Right lobe of liver (tissue), 6 donors: Measurements from ENCODE around the gene TMEM170B. TPM values are rescaled to one million over a fixed set of nuclear protein-coding genes. Genes with fewer than 3 reads are reported as not detected.
A peak's percentile ranks its signal among the peaks of the same experiment; 100 is the strongest.
"Not testable (repeated sequence)": the region's sequence is repeated elsewhere in the genome, so short reads cannot be mapped to it uniquely, and the experiment has no call there.

Source experiments
- ATAC-seq, 4 donors: fragments of 200-7000 bp; cut with Tn5 transposase; one replicate each; pipeline ENCODE4 v1.9.1; 2020; ENCODE audit warnings: mild to moderate bottlenecking in 4 of 4, moderate library complexity in 4 of 4
- DNase-seq, 3 donors: peaks; one replicate each; pipeline ENCODE4 v3.0.0-alpha.2; 2020
- H3K27ac ChIP-seq, 3 donors: fragments of 200-600 bp; one replicate each; pipeline ENCODE4 v1.8.0; 2022
- H3K27me3 ChIP-seq, 2 donors: fragments of 200-600 bp; one replicate each; pipeline ENCODE4 v1.8.0; 2022
- H3K36me3 ChIP-seq, 4 donors: fragments of 200-600 bp; sonication (generic) in 1 of 4; one replicate each; pipeline versions ENCODE4 v1.5.1 to v1.8.0; 2017 to 2022; ENCODE audit warnings: control low read depth in 1 of 4
- H3K4me1 ChIP-seq, 4 donors: fragments of 200-600 bp; sonication (generic) in 1 of 4; one replicate each; pipeline versions ENCODE4 v1.5.1 to v1.8.0; 2017 to 2022; ENCODE audit warnings: control low read depth in 1 of 4
- H3K4me3 ChIP-seq, 3 donors: fragments of 200-600 bp; one replicate each; pipeline ENCODE4 v1.8.0; 2022
- H3K9me3 ChIP-seq, 4 donors: fragments of 200-600 bp; sonication (generic) in 1 of 4; one replicate each; pipeline versions ENCODE4 v1.5.1 to v1.8.0; 2017 to 2022; ENCODE audit warnings: control low read depth in 1 of 4
- CTCF ChIP-seq, 4 donors: fragments of 200-600 bp in 3 of 4; fragments of 450-650 bp in 1 of 4; IDR thresholded peaks; one replicate each; pipeline versions ENCODE4 v1.5.1 to v1.8.0; 2016 to 2022; ENCODE audit warnings: antibody characterized with exemption in 4 of 4, mild to moderate bottlenecking in 2 of 4
- POLR2A ChIP-seq: fragments of 450-650 bp; IDR thresholded peaks from one replicate; pipeline ENCODE4 v1.6.1; 2017; ENCODE audit warnings: antibody characterized with exemption, mild to moderate bottlenecking
- WGBS: methylation state at CpG from one replicate; pipeline ENCODE4 v1.1.6; 2018; ENCODE audit warnings: low coverage, low lambda C conversion rate; ENCODE audit not compliant: insufficient coverage; ENCODE audit errors: missing lambda C conversion rate; 5-methylcytosine and 5-hydroxymethylcytosine counted together
- intact Hi-C, 2 donors: fragments of 100-400 bp; cut with DNase I; formaldehyde crosslinking; loops; one replicate each; pipeline versions ENCODE4 v1.11.2 to v1.14.1; 2022
- total RNA-seq, 6 experiments: library from RNA; depleted of rRNA in 2 of 6; stranded (reverse); fragments of >200 nt in 2 of 6; fragmentation: NEBNext Ultra II Directional in 3 of 6; extraction: Animal tissue kit (Norgen Biotek cat#: 25700) in 3 of 6; gene quantifications; one replicate each; pipeline versions ENCODE4 v1.1.0 to v1.2.4, GENCODE V29; 2016 to 2023
- donor health status: DM: no; HTN: yes; CAD: no.
- donor health status: DM: no; HTN: no; CAD: no.
- donor health status: DM: no; HTN: no; CAD: no.
- donor health status: DM: no; HTN: yes; CAD: no.
- donor health status: DM: no; HTN: yes; CAD: no.

The TMEM170B gene
- total RNA-seq, 6 experiments from 2014 or later = 3.6 to 6.7 (median 5.0) TPM

GRCh38 chr6:11543919-11544518, 6.5 kb downstream of the TMEM170B start:
- no peak overlapping the region for H3K27ac ChIP-seq
- TF ChIP-seq CTCF (IDR thresholded peaks at IDR 0.05) (no peak), POLR2A (no peak)
- no peaks in the 10 kb centered on the region for H3K36me3 ChIP-seq
- 28% methylated on average over 4 of the region's 4 CpGs for WGBS
- intact Hi-C loops = no loop called here
- H3K4me1 ChIP-seq = peaks cover 0 to 7% (median 0%) of the 10 kb centered on the region in 4 donors
- DNase-seq (no peak), ATAC-seq (peak in 3 of 4 donors; percentile 36 to 62 (median 44))
- no peak overlapping the region for H3K4me3 ChIP-seq
- no peaks in the 10 kb centered on the region for H3K27me3 ChIP-seq
- no peaks in the 10 kb centered on the region for H3K9me3 ChIP-seq

- H3K4me1 ChIP-seq, ATAC-seq, H3K9me3 ChIP-seq, H3K27ac ChIP-seq, H3K27me3 ChIP-seq, intact Hi-C loops, H3K4me3 ChIP-seq, H3K36me3 ChIP-seq, DNase-seq: not testable (repeated sequence)
Observed at GRCh38 chr6:11547846-11548245, 10.3 kb downstream of the TMEM170B start.

- DNase-seq, ATAC-seq, H3K36me3 ChIP-seq, H3K4me3 ChIP-seq, H3K27ac ChIP-seq, H3K4me1 ChIP-seq, intact Hi-C loops, H3K27me3 ChIP-seq, H3K9me3 ChIP-seq: not testable (repeated sequence)
- WGBS = 94% methylated on average over 4 of the region's 4 CpGs
Observed at GRCh38 chr6:11548578-11548977, 11.0 kb downstream of the TMEM170B start.

- intact Hi-C loops = no loop called here
- no peak for DNase-seq
- Histone ChIP-seq H3K4me1 (no peaks in the 10 kb centered on the region), H3K36me3 (no peaks in the 10 kb centered on the region), H3K27me3 (no peaks in the 10 kb centered on the region), H3K27ac (no peak overlapping the region), H3K9me3 (no peaks in the 10 kb centered on the region), H3K4me3 (no peak overlapping the region)
- TF ChIP-seq CTCF (IDR thresholded peaks at IDR 0.05) = no peak
- TF ChIP-seq POLR2A = no peak
- WGBS = 100% methylated on average over 1 of the region's 1 CpG
- ATAC-seq = no peak
Observed at GRCh38 chr6:11551053-11551452, 13.5 kb downstream of the TMEM170B start.

- TF ChIP-seq POLR2A = no peak
- TF ChIP-seq CTCF (IDR thresholded peaks at IDR 0.05) = no peak
- ATAC-seq = no peak
- Histone ChIP-seq H3K4me1 (no peaks in the 10 kb centered on the region), H3K4me3 (no peak overlapping the region), H3K27me3 (no peaks in the 10 kb centered on the region), H3K36me3 (no peaks in the 10 kb centered on the region), H3K27ac (no peak overlapping the region), H3K9me3 (no peaks in the 10 kb centered on the region)
- intact Hi-C loops = no loop called here
- DNase-seq = no peak
Observed at GRCh38 chr6:11552442-11552841, 14.9 kb downstream of the TMEM170B start.

GRCh38 chr6:11553824-11554223, 16.3 kb downstream of the TMEM170B start:
- H3K4me3 ChIP-seq = no peak overlapping the region
- DNase-seq = no peak
- TF ChIP-seq POLR2A = no peak
- TF ChIP-seq CTCF (IDR thresholded peaks at IDR 0.05) = no peak
- H3K4me1 ChIP-seq = no peaks in the 10 kb centered on the region
- H3K27me3 ChIP-seq = no peaks in the 10 kb centered on the region
- no peaks in the 10 kb centered on the region for H3K36me3 ChIP-seq
- no peak overlapping the region for H3K27ac ChIP-seq
- no peaks in the 10 kb centered on the region for H3K9me3 ChIP-seq
- intact Hi-C loops = no loop called here
- 73% methylated on average over 3 of the region's 3 CpGs for WGBS
- no peak for ATAC-seq
